GM12801 (cell line): ENCODE measurements around the gene SPINK8.

ENCODE experiments used
- TF ChIP-seq, protein P1 (sequence below): IDR thresholded peaks from one replicate; pipeline ENCODE4 v1.5.1; 2011; ENCODE audit warnings: control low read depth; ENCODE audit not compliant: insufficient read length; ENCODE audit errors: extremely low read depth

Gene SPINK8

DNA sequence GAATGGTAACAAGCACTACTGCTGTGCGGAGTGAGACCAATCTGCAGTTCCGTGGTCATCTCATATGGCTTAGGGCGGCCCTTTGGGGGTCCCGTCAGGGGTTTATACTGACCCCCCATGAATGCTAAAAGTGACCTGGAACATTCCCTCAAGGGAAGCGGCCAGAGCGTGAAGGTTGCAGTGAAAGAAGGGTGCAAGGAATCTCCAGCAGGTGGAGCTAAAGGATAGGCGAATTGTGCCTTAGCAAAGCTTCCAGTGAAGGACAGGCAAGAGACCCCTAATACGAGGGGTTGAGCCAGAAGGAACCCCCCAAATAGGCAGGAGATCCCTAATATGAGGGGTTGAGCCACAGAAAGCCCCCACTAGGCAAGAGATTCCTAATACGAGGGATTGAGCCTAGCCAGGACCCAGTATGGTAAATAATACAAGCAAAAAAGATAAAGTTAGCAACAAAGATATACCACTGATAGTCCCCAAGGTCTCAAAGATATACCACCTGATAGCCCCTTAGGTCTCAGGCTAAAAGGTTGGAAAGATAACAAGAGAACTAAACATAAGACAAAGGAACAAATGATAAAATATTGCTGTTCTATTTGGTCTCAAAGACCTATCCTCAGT is 59.8 kb downstream of the SPINK8 start:
- TF ChIP-seq, protein P1, sequence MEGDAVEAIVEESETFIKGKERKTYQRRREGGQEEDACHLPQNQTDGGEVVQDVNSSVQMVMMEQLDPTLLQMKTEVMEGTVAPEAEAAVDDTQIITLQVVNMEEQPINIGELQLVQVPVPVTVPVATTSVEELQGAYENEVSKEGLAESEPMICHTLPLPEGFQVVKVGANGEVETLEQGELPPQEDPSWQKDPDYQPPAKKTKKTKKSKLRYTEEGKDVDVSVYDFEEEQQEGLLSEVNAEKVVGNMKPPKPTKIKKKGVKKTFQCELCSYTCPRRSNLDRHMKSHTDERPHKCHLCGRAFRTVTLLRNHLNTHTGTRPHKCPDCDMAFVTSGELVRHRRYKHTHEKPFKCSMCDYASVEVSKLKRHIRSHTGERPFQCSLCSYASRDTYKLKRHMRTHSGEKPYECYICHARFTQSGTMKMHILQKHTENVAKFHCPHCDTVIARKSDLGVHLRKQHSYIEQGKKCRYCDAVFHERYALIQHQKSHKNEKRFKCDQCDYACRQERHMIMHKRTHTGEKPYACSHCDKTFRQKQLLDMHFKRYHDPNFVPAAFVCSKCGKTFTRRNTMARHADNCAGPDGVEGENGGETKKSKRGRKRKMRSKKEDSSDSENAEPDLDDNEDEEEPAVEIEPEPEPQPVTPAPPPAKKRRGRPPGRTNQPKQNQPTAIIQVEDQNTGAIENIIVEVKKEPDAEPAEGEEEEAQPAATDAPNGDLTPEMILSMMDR = no peak

DNA sequence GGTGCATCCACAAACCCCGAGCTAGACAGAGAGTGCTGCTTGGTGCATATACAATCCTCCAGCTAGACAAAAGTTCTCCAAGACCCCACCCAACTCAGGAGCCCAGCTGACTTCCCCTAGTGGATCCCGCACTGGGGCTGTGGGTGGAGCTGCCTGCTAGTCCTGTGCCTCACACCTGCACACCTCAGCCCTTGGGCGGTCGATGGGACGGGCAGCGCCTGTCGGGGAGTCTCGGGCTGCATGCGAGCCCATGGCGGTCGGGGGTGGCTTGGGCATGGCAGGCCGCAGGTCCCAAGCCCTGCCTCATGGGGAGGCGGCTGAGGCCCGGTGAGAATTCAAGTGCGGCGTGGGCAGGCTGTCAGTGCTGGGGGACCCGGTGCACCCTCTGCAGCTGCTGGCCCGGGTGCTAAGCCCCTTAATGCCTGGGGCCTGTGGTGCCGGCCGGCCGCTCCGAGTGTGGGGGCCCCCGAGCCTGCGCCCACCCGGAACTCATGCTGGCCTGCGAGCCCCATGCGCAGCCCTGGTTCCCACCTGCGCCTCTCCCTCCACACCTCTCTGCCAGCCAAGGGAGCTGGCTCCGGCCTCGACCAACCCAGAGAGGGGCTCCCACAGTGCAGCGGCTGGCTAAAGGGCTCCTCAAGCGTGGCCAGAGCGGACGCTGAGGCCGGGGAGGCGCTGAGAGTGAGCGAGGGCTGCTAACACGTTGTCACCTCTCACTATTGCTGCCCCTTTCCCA is 61.5 kb downstream of the SPINK8 start:
- TF ChIP-seq, protein P1 = no peak

DNA sequence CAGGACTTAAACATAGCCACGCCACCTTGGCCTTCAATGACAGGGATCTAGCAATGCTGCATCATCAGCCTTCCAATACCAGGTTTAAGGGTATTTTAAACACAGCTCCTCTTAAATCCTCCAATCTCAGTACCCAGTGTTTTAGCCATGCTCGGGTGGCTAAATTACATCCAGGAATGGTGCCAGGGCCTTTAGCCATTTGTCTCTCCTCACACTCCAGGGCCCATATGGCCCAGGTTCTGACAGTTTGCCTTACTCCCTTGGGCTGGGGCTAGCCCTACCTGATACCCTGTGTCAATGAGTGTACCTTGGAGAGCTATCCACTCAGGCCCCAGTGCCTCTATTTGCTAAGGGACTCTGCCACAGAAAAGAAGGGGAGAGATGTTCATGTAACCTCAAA is 63.2 kb downstream of the SPINK8 start:
- TF ChIP-seq, protein P1 = no peak

DNA sequence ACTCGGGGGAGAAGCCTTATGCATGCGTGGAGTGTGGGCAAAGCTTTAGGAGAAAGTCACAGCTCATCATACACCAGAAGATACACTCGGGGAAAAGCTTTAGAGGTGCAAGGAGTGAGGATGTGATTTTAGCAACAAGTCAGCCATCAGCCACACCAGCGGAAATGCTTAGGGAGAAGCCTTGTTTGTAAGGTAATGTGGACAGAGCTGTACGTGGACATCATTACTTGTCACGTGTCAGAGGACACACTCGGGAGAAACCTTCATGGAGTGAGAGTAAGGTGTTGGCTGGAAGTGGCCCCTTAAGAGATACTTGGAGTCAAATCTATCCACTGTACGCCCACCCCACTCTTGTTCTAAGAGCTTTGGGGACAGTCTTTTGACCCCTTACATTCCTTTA is 63.9 kb downstream of the SPINK8 start:
- TF ChIP-seq, protein P1 = no peak

DNA sequence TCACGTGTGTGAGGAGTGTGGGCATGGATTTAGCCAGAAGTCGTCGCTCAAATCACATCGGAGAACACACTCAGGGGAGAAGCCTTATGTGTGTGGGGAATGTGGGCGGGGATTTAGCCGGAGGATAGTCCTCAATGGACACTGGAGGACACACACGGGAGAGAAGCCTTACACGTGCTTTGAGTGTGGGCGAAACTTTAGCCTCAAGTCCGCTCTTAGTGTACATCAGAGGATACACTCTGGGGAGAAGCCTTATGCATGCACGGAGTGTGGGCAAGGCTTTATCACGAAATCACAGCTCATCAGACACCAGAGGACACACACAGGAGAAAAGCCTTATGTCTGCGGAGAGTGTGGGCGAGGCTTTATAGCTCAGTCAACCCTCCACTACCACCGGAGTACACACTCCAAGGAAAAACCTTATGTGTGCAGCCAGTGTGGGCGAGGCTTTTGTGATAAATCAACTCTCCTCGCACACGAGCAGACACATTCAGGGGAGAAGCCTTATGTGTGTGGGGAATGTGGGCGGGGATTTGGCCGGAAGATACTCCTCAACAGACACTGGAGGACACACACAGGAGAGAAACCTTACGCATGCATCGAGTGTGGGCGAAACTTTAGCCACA is 64.4 kb downstream of the SPINK8 start:
- TF ChIP-seq, protein P1 = no peak

DNA sequence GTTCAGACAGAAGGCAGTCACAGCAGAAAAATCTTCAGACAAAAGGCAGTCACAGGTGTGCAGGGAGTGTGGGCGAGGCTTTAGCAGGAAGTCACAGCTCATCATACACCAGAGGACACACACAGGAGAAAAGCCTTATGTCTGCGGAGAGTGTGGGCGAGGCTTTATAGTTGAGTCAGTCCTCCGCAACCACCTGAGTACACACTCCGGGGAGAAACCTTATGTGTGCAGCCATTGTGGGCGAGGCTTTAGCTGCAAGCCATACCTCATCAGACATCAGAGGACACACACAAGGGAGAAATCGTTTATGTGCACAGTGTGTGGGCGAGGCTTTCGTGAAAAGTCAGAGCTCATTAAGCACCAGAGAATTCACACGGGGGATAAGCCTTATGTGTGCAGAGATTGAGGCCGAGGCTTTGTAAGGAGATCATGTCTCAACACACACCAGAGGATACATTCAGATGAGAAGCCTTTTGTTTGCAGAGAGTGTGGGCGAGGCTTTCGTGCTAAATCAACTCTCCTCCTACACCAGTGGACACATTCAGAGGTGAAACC is 65.0 kb downstream of the SPINK8 start:
- TF ChIP-seq, protein P1 = no peak

DNA sequence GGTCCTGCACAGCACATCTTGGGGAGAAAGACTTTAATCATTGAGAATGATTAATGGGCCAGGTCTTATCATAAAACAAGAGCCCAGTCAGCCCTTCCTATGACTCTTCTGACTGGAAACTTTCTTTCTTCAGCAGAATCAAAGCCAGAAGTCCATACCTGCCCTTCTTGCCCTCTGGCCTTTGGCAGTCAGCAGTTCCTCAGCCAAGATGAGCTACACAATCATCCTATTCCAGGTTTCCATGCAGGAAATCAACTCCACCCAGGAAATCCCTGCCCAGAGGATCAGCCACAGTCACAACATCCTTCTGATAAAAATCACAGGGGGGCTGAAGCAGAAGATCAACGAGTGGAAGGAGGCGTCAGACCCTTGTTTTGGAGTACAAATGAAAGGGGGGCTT is 65.7 kb downstream of the SPINK8 start:
- TF ChIP-seq, protein P1 = no peak
